CD4-positive, alpha-beta T cell (primary cell): ENCODE data around the gene KRAS. TPM values are rescaled to one million over a fixed set of nuclear protein-coding genes. Genes with fewer than 3 reads are reported as not detected.

ENCODE experiments used
- ATAC-seq: fragments of 200-7000 bp; cut with Tn5 transposase; one replicate; pipeline ENCODE4 v1.10.0; 2022; ENCODE audit warnings: mild to moderate bottlenecking; ENCODE audit not compliant: poor library complexity
- CTCF ChIA-PET: fragments of 350-600 bp; sonication (Branson Sonifier 250); formaldehyde crosslinking; loops from one replicate; lab custom pipeline; 2021; ENCODE audit warnings: antibody characterized with exemption, inconsistent platforms; lab: Charles Lee
- POLR2A ChIA-PET: fragments of 350-600 bp; sonication (Branson Sonifier 250); formaldehyde crosslinking; loops from one replicate; lab custom pipeline; 2021; ENCODE audit warnings: antibody characterized with exemption, inconsistent platforms; lab: Charles Lee
- DNase-seq, 14 experiments: peaks; one replicate each; pipeline ENCODE4 v3.0.0-alpha.2; 2013 to 2020; ENCODE audit warnings: mixed read lengths in 2 of 14
- H3K27ac ChIP-seq, 2 donors: one replicate each; pipeline versions ENCODE4 v1.5.1 to v1.7.0; 2013; ENCODE audit warnings: low read length in 2 of 2, low read depth in 1 of 2, mild to moderate bottlenecking in 1 of 2
- H3K27me3 ChIP-seq, 2 experiments: 1 replicate in 1 of 2; 2 replicates in 1 of 2; pipeline versions ENCODE4 v1.6.1 to v1.7.0; 2013; ENCODE audit warnings: low read length in 2 of 2, control low read depth in 1 of 2, mild to moderate bottlenecking in 1 of 2, moderate library complexity in 1 of 2; ENCODE audit not compliant: insufficient read depth in 2 of 2, control insufficient read depth in 1 of 2
- H3K36me3 ChIP-seq: one replicate; pipeline ENCODE4 v1.6.1; 2013; ENCODE audit warnings: low read length, control low read depth; ENCODE audit not compliant: insufficient read depth
- H3K4me1 ChIP-seq: one replicate; pipeline ENCODE4 v1.6.1; 2013; ENCODE audit warnings: low read length, control low read depth; ENCODE audit not compliant: insufficient read depth
- H3K4me3 ChIP-seq: one replicate; pipeline ENCODE4 v1.5.1; 2013; ENCODE audit warnings: mild to moderate bottlenecking, low read length, moderate library complexity
- H3K9me3 ChIP-seq, 2 experiments: 1 replicate in 1 of 2; 2 replicates in 1 of 2; pipeline versions ENCODE4 v1.6.1 to v1.7.0; 2013; ENCODE audit warnings: low read length in 2 of 2, mild to moderate bottlenecking in 2 of 2, control low read depth in 1 of 2, moderate library complexity in 1 of 2; ENCODE audit not compliant: control insufficient read depth in 1 of 2, insufficient read depth in 1 of 2
- H3K27ac Mint-ChIP-seq: one replicate; pipeline ENCODE4 v1.8.0; 2020; ENCODE audit warnings: mixed read lengths
- H3K27me3 Mint-ChIP-seq: one replicate; pipeline ENCODE4 v1.8.0; 2021; ENCODE audit warnings: mixed read lengths
- H3K36me3 Mint-ChIP-seq: one replicate; pipeline ENCODE4 v1.8.0; 2021; ENCODE audit warnings: low read depth, mixed read lengths
- H3K4me1 Mint-ChIP-seq: one replicate; pipeline ENCODE4 v1.8.0; 2021; ENCODE audit warnings: low read depth, mixed read lengths
- H3K4me3 Mint-ChIP-seq: one replicate; pipeline ENCODE4 v1.8.0; 2020; ENCODE audit warnings: mild to moderate bottlenecking, mixed read lengths
- H3K9me3 Mint-ChIP-seq: one replicate; pipeline ENCODE4 v1.8.0; 2020; ENCODE audit warnings: mixed read lengths
- CTCF ChIP-seq: fragments of 200-600 bp; IDR thresholded peaks from one replicate; pipeline ENCODE4 v1.8.0; 2022; ENCODE audit warnings: antibody characterized with exemption, mild to moderate bottlenecking
- intact Hi-C, 2 experiments: fragments of 100-400 bp; cut with DNase I in 1 of 2; cut with micrococcal nuclease in 1 of 2; formaldehyde crosslinking; loops; one replicate each; pipeline versions ENCODE4 v1.15.1 to v1.9.0; 2023 to 2025; cut with DNase I, micrococcal nuclease
- total RNA-seq, 174 experiments: library from RNA in 2 of 174; stranded (reverse) in 2 of 174; gene quantifications; one replicate each; pipeline ENCODE4 v1.2.3 and lab custom pipeline; 2021 to 2026

Gene KRAS
- total RNA-seq, 2 experiments from 2014 or later: 45.0 to 48.7 TPM

- H3K27ac ChIP-seq: no peak overlapping the region
- Mint-ChIP-seq H3K27ac (no peak overlapping the region), H3K4me1 (no peaks in the 10 kb centered on the region), H3K27me3 (peaks cover 4% of the 10 kb centered on the region), H3K9me3 (no peaks in the 10 kb centered on the region), H3K36me3 (no peaks in the 10 kb centered on the region), H3K4me3 (no peak overlapping the region)
- CTCF ChIA-PET: no interaction called here
- DNase-seq (no peak), ATAC-seq (no peak)
- no peaks in the 10 kb centered on the region for H3K27me3 ChIP-seq
- H3K9me3 ChIP-seq: no peaks in the 10 kb centered on the region
- intact Hi-C loops: no loop called here
- H3K4me1 ChIP-seq: no peaks in the 10 kb centered on the region
- H3K4me3 ChIP-seq: no peak overlapping the region
- POLR2A ChIA-PET: no interaction called here
- TF ChIP-seq CTCF: no peak
- no peaks in the 10 kb centered on the region for H3K36me3 ChIP-seq
Measured at GRCh38 chr12:25264114-25264513, 13.4 kb upstream of the KRAS start.

- POLR2A ChIA-PET: no interaction called here
- H3K9me3 Mint-ChIP-seq: no peaks in the 10 kb centered on the region
Measured at GRCh38 chr12:25263594-25263993, 12.9 kb upstream of the KRAS start.

GRCh38 chr12:25262389-25263074, 11.8 kb upstream of the KRAS start:
- CTCF ChIA-PET: interaction anchor here (0.6 kb wide), 1 partner anchor 71 kb away, joined by 3 read pairs; no protein-coding TSS in a partner anchor
- TF ChIP-seq CTCF: no peak
- no peaks in the 10 kb centered on the region for H3K9me3 Mint-ChIP-seq
- intact Hi-C loops: no loop called here
- Histone ChIP-seq H3K4me3 (no peak overlapping the region), H3K4me1 (no peaks in the 10 kb centered on the region), H3K9me3 (no peaks in the 10 kb centered on the region), H3K36me3 (no peaks in the 10 kb centered on the region), H3K27me3 (no peaks in the 10 kb centered on the region), H3K27ac (no peak overlapping the region)
- H3K27me3 Mint-ChIP-seq: peaks cover 4% of the 10 kb centered on the region
- no peak overlapping the region for H3K4me3 Mint-ChIP-seq
- POLR2A ChIA-PET: interaction anchor here (1.3 kb wide), 1 partner anchor 12 kb away, joined by 4 read pairs; the partner anchor contains the start of gene KRAS
- H3K4me1 Mint-ChIP-seq: no peaks in the 10 kb centered on the region
- no peaks in the 10 kb centered on the region for H3K36me3 Mint-ChIP-seq
- DNase-seq (no peak), ATAC-seq (no peak)
- H3K27ac Mint-ChIP-seq: no peak overlapping the region

More at GRCh38 chr12:25263594-25263993, 12.9 kb upstream of the KRAS start:
- no peak for TF ChIP-seq CTCF
- intact Hi-C loops: no loop called here
- peaks cover 4% of the 10 kb centered on the region for H3K27me3 Mint-ChIP-seq
- H3K27ac ChIP-seq: no peak overlapping the region
- ATAC-seq (no peak), DNase-seq (no peak)
- no peaks in the 10 kb centered on the region for H3K4me1 ChIP-seq
- no peaks in the 10 kb centered on the region for H3K9me3 ChIP-seq
- no peak overlapping the region for H3K4me3 Mint-ChIP-seq
- no peaks in the 10 kb centered on the region for H3K36me3 ChIP-seq
- H3K36me3 Mint-ChIP-seq: no peaks in the 10 kb centered on the region
- no peak overlapping the region for H3K4me3 ChIP-seq
- H3K27me3 ChIP-seq: no peaks in the 10 kb centered on the region
- H3K4me1 Mint-ChIP-seq: no peaks in the 10 kb centered on the region
- CTCF ChIA-PET: no interaction called here
- H3K27ac Mint-ChIP-seq: no peak overlapping the region
